Measurements from ENCODE around the gene SERPINB12. TPM values are rescaled to one million over a fixed set of nuclear protein-coding genes. Genes with fewer than 3 reads are reported as not detected.
A peak's percentile ranks its signal among the peaks of the same experiment; 100 is the strongest.

Gene SERPINB12
- total and polyA plus RNA-seq, 10 of the 15 experiments (the other 5 are each of a cell fraction or from before 2014, with no cell fraction given) = not detected

- TF ChIP-seq IRF4 (IDR thresholded peaks at IDR 0.05; ENCODE audit: low read depth, low read length) (peak; percentile 66; the same call in 1 of the 2 replicates), CEBPB (IDR thresholded peaks at IDR 0.05; ENCODE audit: borderline replicate concordance in 1 of 2, low read depth in 2 of 2, low read length in 2 of 2) (no peak), RAD21 (IDR thresholded peaks at IDR 0.05; ENCODE audit: insufficient read depth, low read depth, low read length) (no peak), JUNB (IDR thresholded peaks at IDR 0.05) (no peak), IKZF2 (IDR thresholded peaks at IDR 0.05) (peak; percentile 59 to 62; a peak in 3 of 4 replicates), POLR2AphosphoS5 (IDR thresholded peaks at IDR 0.05; ENCODE audit: low read length) (no peak), TBL1XR1 (IDR thresholded peaks at IDR 0.05; ENCODE audit: low read depth, low read length) (no peak), PKNOX1 (IDR thresholded peaks at IDR 0.05) (peak; percentile 62), POU2F2 (IDR thresholded peaks at IDR 0.05; ENCODE audit: borderline replicate concordance, low read depth, low read length) (peak; percentile 89; the same call in 2 of the 3 replicates), HCFC1 (IDR thresholded peaks at IDR 0.05; ENCODE audit: low read length) (no peak), MTA3 (IDR thresholded peaks at IDR 0.05; ENCODE audit: borderline replicate concordance, low read length) (no peak), CREB1 (IDR thresholded peaks at IDR 0.05; ENCODE audit: low read depth) (no peak), USF2 (IDR thresholded peaks at IDR 0.05; ENCODE audit: borderline replicate concordance, low read depth, low read length) (no peak)
- TF ChIP-seq, protein P1, sequence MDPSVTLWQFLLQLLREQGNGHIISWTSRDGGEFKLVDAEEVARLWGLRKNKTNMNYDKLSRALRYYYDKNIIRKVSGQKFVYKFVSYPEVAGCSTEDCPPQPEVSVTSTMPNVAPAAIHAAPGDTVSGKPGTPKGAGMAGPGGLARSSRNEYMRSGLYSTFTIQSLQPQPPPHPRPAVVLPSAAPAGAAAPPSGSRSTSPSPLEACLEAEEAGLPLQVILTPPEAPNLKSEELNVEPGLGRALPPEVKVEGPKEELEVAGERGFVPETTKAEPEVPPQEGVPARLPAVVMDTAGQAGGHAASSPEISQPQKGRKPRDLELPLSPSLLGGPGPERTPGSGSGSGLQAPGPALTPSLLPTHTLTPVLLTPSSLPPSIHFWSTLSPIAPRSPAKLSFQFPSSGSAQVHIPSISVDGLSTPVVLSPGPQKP (IDR thresholded peaks at IDR 0.05; ENCODE audit: low read depth, low read length) = no peak
- TF ChIP-seq, protein P2, sequence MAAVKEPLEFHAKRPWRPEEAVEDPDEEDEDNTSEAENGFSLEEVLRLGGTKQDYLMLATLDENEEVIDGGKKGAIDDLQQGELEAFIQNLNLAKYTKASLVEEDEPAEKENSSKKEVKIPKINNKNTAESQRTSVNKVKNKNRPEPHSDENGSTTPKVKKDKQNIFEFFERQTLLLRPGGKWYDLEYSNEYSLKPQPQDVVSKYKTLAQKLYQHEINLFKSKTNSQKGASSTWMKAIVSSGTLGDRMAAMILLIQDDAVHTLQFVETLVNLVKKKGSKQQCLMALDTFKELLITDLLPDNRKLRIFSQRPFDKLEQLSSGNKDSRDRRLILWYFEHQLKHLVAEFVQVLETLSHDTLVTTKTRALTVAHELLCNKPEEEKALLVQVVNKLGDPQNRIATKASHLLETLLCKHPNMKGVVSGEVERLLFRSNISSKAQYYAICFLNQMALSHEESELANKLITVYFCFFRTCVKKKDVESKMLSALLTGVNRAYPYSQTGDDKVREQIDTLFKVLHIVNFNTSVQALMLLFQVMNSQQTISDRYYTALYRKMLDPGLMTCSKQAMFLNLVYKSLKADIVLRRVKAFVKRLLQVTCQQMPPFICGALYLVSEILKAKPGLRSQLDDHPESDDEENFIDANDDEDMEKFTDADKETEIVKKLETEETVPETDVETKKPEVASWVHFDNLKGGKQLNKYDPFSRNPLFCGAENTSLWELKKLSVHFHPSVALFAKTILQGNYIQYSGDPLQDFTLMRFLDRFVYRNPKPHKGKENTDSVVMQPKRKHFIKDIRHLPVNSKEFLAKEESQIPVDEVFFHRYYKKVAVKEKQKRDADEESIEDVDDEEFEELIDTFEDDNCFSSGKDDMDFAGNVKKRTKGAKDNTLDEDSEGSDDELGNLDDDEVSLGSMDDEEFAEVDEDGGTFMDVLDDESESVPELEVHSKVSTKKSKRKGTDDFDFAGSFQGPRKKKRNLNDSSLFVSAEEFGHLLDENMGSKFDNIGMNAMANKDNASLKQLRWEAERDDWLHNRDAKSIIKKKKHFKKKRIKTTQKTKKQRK (IDR thresholded peaks at IDR 0.05; ENCODE audit: low read depth, low read length) = no peak
- TF ChIP-seq, protein P3, sequence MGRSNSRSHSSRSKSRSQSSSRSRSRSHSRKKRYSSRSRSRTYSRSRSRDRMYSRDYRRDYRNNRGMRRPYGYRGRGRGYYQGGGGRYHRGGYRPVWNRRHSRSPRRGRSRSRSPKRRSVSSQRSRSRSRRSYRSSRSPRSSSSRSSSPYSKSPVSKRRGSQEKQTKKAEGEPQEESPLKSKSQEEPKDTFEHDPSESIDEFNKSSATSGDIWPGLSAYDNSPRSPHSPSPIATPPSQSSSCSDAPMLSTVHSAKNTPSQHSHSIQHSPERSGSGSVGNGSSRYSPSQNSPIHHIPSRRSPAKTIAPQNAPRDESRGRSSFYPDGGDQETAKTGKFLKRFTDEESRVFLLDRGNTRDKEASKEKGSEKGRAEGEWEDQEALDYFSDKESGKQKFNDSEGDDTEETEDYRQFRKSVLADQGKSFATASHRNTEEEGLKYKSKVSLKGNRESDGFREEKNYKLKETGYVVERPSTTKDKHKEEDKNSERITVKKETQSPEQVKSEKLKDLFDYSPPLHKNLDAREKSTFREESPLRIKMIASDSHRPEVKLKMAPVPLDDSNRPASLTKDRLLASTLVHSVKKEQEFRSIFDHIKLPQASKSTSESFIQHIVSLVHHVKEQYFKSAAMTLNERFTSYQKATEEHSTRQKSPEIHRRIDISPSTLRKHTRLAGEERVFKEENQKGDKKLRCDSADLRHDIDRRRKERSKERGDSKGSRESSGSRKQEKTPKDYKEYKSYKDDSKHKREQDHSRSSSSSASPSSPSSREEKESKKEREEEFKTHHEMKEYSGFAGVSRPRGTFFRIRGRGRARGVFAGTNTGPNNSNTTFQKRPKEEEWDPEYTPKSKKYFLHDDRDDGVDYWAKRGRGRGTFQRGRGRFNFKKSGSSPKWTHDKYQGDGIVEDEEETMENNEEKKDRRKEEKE (IDR thresholded peaks at IDR 0.05) = no peak
- TF ChIP-seq, protein P4, sequence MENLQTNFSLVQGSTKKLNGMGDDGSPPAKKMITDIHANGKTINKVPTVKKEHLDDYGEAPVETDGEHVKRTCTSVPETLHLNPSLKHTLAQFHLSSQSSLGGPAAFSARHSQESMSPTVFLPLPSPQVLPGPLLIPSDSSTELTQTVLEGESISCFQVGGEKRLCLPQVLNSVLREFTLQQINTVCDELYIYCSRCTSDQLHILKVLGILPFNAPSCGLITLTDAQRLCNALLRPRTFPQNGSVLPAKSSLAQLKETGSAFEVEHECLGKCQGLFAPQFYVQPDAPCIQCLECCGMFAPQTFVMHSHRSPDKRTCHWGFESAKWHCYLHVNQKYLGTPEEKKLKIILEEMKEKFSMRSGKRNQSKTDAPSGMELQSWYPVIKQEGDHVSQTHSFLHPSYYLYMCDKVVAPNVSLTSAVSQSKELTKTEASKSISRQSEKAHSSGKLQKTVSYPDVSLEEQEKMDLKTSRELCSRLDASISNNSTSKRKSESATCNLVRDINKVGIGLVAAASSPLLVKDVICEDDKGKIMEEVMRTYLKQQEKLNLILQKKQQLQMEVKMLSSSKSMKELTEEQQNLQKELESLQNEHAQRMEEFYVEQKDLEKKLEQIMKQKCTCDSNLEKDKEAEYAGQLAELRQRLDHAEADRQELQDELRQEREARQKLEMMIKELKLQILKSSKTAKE (IDR thresholded peaks at IDR 0.05; ENCODE audit: low read depth, poor library complexity, severe bottlenecking) = no peak
- TF ChIP-seq, protein P5, sequence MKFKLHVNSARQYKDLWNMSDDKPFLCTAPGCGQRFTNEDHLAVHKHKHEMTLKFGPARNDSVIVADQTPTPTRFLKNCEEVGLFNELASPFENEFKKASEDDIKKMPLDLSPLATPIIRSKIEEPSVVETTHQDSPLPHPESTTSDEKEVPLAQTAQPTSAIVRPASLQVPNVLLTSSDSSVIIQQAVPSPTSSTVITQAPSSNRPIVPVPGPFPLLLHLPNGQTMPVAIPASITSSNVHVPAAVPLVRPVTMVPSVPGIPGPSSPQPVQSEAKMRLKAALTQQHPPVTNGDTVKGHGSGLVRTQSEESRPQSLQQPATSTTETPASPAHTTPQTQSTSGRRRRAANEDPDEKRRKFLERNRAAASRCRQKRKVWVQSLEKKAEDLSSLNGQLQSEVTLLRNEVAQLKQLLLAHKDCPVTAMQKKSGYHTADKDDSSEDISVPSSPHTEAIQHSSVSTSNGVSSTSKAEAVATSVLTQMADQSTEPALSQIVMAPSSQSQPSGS (IDR thresholded peaks at IDR 0.05; ENCODE audit: low read length) = no peak
These were observed 20.1 kb downstream of the SERPINB12 start (continued) for GRCh38 chr18:63562284-63562683.

Measured in GM12878 (cell line).